Mammary epithelial cell (primary cell): Measurements from ENCODE around the gene FAM110C.
"Not testable (repeated sequence)": the region's sequence is repeated elsewhere in the genome, so short reads cannot be mapped to it uniquely, and the experiment has no call there.

Experiments
- EZH2 ChIP-seq: IDR thresholded peaks from 2 replicates; pipeline ENCODE4 v1.6.1; 2012; ENCODE audit warnings: low read length, inconsistent platforms, borderline replicate concordance
- TF ChIP-seq, protein P1 (sequence below), 2 donors: IDR thresholded peaks in 1 of 2; conservative IDR thresholded peaks in 1 of 2; 2 replicates each; pipeline ENCODE4 v1.5.1; 2011 to 2012; ENCODE audit warnings: inconsistent platforms in 2 of 2, low read length in 2 of 2, mild to moderate bottlenecking in 2 of 2, control low read depth in 1 of 2, low read depth in 1 of 2; ENCODE audit not compliant: insufficient read depth in 1 of 2; ENCODE audit errors: extremely low read depth in 1 of 2

DNA sequence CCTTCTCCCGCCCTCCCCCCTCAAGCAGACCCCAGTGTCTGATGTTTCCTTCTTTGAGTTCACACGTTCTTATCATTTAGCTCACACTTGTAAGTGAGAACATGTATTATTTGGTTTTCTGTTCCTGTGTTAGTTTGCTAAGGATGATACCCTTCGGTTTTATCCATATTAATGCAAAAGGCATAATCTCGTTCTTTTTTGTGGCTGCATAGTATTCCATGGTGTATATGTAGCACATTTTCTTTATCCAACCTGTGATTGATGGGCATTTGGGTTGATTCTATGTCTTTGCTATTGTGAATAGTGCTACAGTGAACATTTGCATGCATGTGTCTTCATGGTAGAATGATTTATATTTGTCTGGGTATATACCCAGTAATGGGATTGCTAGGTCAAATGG lies 24.1 kb downstream of the FAM110C start:
- TF ChIP-seq, protein P1, sequence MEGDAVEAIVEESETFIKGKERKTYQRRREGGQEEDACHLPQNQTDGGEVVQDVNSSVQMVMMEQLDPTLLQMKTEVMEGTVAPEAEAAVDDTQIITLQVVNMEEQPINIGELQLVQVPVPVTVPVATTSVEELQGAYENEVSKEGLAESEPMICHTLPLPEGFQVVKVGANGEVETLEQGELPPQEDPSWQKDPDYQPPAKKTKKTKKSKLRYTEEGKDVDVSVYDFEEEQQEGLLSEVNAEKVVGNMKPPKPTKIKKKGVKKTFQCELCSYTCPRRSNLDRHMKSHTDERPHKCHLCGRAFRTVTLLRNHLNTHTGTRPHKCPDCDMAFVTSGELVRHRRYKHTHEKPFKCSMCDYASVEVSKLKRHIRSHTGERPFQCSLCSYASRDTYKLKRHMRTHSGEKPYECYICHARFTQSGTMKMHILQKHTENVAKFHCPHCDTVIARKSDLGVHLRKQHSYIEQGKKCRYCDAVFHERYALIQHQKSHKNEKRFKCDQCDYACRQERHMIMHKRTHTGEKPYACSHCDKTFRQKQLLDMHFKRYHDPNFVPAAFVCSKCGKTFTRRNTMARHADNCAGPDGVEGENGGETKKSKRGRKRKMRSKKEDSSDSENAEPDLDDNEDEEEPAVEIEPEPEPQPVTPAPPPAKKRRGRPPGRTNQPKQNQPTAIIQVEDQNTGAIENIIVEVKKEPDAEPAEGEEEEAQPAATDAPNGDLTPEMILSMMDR (conservative IDR thresholded peaks at IDR 0.05 in 1 of 2, IDR thresholded peaks at IDR 0.05 in 1 of 2; ENCODE audit: extremely low read depth in 1 of 2, insufficient read depth in 1 of 2, low read depth in 1 of 2, low read length in 2 of 2): not testable (repeated sequence)
- not testable (repeated sequence) for TF ChIP-seq EZH2
